ENCODE data around the gene FSIP1. TPM values are rescaled to one million over a fixed set of nuclear protein-coding genes. Genes with fewer than 3 reads are reported as not detected.

The FSIP1 gene
- total and polyA plus RNA-seq, 9 of the 15 experiments (the other 6 are each of a cell fraction or from before 2014, with no cell fraction given), result 0.07 to 0.51 (median 0.29) TPM

DNA sequence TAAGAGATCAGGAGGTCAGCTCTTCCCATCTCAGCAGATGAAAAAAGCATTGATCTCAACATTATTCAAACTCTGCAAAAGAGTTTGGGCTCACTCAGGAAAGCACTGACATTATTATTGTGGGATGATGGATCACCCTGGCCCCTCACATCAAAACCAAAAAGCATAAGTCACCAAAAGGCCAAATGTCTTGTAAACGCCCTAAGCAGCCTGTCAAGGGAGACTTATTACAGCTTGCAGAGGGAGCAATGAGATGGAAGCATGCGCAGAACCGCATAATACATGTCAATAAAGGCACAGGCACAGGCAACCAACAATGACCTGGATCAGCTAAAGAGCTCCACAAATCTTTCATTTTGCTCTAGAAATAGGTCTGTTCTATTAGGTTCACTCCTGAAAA is 4.6 kb downstream of the FSIP1 start:
- FAIRE-seq (peak; percentile 79), DNase-seq (ENCODE audit: extremely low read depth in 1 of 4, low spot score in 3 of 4) (peak in 2 of 4 experiments; percentile 34 to 62), ATAC-seq (peak; percentile 7; the same call in 1 of the 3 replicates)
- Histone ChIP-seq H4K20me1 (replicated peaks; ENCODE audit: control insufficient read depth, insufficient read depth, low read length) (no peaks in the 10 kb centered on the region), H3K9me1 (ENCODE audit: control insufficient read depth, insufficient read depth, low read length) (no peaks in the 10 kb centered on the region), H3K36me3 (ENCODE audit: control insufficient read depth, insufficient read depth, low read length) (no peaks in the 10 kb centered on the region), H3K9me3 (replicated peaks; ENCODE audit: control insufficient read depth, insufficient read depth, low read depth, low read length) (no peaks in the 10 kb centered on the region; the same call in 1 of the 2 replicates), H3K27ac (ENCODE audit: extremely low read depth, low read depth, low read length) (no peak overlapping the region), H3K9ac (ENCODE audit: insufficient read depth in 1 of 2, low read depth in 2 of 2, low read length in 2 of 2) (no peak overlapping the region), H2AFZ (ENCODE audit: low read depth, low read length) (peak overlapping the region; percentile 30), H3K27me3 (ENCODE audit: control insufficient read depth in 2 of 2, insufficient read depth in 2 of 2, low read length in 2 of 2) (no peaks in the 10 kb centered on the region), H3K79me2 (ENCODE audit: control insufficient read depth, insufficient read depth, low read length) (peaks cover 2% of the 10 kb centered on the region; the same call in 2 of the 3 replicates), H3K4me1 (replicated peaks in 1 of 2; ENCODE audit: control insufficient read depth in 2 of 2, insufficient read depth in 2 of 2, low read length in 2 of 2) (peaks cover 0 to 2% of the 10 kb centered on the region in 2 experiments; a peak in 3 of 5 replicates), H3K4me2 (ENCODE audit: insufficient read depth, low read length) (no peak overlapping the region; the same call in 1 of the 2 replicates), H3K4me3 (no peak overlapping the region)
- no TSS peak for BruUV-seq (replicated peaks)
- CTCF ChIA-PET (ENCODE audit: low intra/inter-chr PET ratio), result interaction anchor here (0.5 kb wide), 1 partner anchor 143 kb away, joined by 3 read pairs; no protein-coding TSS in a partner anchor
- intact Hi-C loops (cut with micrococcal nuclease), result no loop called here
- 21% methylated on average over 3 of the region's 3 CpGs for WGBS (ENCODE audit: insufficient coverage, low coverage, missing lambda C conversion rate)
- in situ Hi-C loops (cut with MboI), result loop anchor here (25.0 kb wide), 1 partner anchor 234 kb away; no protein-coding TSS in a partner anchor
- POLR2A ChIA-PET, result no interaction called here
- TF ChIP-seq THRAP3 (IDR thresholded peaks at IDR 0.05; ENCODE audit: borderline replicate concordance) (no peak), CBX2 (IDR thresholded peaks at IDR 0.05; ENCODE audit: insufficient read depth, low read length, poor library complexity, severe bottlenecking) (no peak), HSF4 (CRISPR knock-in tag; IDR thresholded peaks at IDR 0.05; ENCODE audit: borderline replicate concordance) (no peak), NCOR1 (IDR thresholded peaks at IDR 0.05) (no peak), NRF1 (conservative IDR thresholded peaks at IDR 0.05 in 1 of 2, IDR thresholded peaks at IDR 0.05 in 1 of 2) (peak; percentile 68 to 73), MEIS2 (IDR thresholded peaks at IDR 0.05; ENCODE audit: partially characterized antibody) (peak; percentile 95)
- TF ChIP-seq, protein P1, sequence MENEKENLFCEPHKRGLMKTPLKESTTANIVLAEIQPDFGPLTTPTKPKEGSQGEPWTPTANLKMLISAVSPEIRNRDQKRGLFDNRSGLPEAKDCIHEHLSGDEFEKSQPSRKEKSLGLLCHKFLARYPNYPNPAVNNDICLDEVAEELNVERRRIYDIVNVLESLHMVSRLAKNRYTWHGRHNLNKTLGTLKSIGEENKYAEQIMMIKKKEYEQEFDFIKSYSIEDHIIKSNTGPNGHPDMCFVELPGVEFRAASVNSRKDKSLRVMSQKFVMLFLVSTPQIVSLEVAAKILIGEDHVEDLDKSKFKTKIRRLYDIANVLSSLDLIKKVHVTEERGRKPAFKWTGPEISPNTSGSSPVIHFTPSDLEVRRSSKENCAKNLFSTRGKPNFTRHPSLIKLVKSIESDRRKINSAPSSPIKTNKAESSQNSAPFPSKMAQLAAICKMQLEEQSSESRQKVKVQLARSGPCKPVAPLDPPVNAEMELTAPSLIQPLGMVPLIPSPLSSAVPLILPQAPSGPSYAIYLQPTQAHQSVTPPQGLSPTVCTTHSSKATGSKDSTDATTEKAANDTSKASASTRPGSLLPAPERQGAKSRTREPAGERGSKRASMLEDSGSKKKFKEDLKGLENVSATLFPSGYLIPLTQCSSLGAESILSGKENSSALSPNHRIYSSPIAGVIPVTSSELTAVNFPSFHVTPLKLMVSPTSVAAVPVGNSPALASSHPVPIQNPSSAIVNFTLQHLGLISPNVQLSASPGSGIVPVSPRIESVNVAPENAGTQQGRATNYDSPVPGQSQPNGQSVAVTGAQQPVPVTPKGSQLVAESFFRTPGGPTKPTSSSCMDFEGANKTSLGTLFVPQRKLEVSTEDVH (IDR thresholded peaks at IDR 0.05; ENCODE audit: low read depth, partially characterized antibody), result no peak
- TF ChIP-seq, protein P2, sequence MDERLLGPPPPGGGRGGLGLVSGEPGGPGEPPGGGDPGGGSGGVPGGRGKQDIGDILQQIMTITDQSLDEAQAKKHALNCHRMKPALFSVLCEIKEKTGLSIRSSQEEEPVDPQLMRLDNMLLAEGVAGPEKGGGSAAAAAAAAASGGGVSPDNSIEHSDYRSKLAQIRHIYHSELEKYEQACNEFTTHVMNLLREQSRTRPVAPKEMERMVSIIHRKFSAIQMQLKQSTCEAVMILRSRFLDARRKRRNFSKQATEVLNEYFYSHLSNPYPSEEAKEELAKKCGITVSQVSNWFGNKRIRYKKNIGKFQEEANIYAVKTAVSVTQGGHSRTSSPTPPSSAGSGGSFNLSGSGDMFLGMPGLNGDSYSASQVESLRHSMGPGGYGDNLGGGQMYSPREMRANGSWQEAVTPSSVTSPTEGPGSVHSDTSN (CRISPR knock-in tag; IDR thresholded peaks at IDR 0.05; ENCODE audit: low read depth), result no peak
- TF ChIP-seq, protein P2 (tag; conservative IDR thresholded peaks at IDR 0.05; ENCODE audit: low read depth), result peak; percentile 96
- TF ChIP-seq, protein P3, sequence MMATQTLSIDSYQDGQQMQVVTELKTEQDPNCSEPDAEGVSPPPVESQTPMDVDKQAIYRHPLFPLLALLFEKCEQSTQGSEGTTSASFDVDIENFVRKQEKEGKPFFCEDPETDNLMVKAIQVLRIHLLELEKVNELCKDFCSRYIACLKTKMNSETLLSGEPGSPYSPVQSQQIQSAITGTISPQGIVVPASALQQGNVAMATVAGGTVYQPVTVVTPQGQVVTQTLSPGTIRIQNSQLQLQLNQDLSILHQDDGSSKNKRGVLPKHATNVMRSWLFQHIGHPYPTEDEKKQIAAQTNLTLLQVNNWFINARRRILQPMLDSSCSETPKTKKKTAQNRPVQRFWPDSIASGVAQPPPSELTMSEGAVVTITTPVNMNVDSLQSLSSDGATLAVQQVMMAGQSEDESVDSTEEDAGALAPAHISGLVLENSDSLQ (IDR thresholded peaks at IDR 0.05), result peak; percentile 85
- TF ChIP-seq, protein P4, sequence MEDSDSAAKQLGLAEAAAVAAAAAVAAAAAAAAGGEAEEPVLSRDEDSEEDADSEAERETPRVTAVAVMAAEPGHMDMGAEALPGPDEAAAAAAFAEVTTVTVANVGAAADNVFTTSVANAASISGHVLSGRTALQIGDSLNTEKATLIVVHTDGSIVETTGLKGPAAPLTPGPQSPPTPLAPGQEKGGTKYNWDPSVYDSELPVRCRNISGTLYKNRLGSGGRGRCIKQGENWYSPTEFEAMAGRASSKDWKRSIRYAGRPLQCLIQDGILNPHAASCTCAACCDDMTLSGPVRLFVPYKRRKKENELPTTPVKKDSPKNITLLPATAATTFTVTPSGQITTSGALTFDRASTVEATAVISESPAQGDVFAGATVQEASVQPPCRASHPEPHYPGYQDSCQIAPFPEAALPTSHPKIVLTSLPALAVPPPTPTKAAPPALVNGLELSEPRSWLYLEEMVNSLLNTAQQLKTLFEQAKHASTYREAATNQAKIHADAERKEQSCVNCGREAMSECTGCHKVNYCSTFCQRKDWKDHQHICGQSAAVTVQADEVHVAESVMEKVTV (CRISPR knock-in tag; IDR thresholded peaks at IDR 0.05), result no peak

Data from K562 (cell line).